ENCODE results near the gene ATP4B.

DNA sequence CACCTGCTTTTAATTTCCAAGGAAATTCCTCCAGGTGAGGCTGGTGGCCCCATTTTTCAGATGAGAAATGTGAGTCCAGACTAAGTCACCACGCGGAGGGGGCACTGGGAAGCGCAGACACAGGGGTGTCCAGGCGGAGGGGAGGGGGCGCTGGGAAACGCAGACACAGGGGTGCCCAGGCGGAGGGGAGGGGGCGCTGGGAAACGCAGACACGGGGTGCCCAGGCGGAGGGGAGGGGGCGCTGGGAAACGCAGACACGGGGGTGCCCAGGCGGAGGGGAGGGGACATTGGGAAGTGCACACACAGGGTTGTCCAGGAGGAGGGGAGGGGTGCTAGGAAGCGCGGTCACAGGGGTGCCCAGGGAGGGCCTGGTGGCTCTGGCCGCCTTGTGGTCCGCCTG lies 12.5 kb upstream of the ATP4B start:
- TF ChIP-seq POLR2A (IDR thresholded peaks at IDR 0.05; ENCODE audit: low read length), result no peak
- TF ChIP-seq GATA1 (IDR thresholded peaks at IDR 0.05; ENCODE audit: low read depth, low read length), result no peak
